Sigmoid colon (tissue), 7 donors: ENCODE results near the gene RPS6KL1. TPM values are rescaled to one million over a fixed set of nuclear protein-coding genes. Genes with fewer than 3 reads are reported as not detected.

ENCODE experiments used
- DNase-seq: peaks from one replicate; pipeline ENCODE4 v3.0.0-alpha.2; 2019
- H3K27ac ChIP-seq, 4 donors: fragments of 200-600 bp; sonication (generic); one replicate each; pipeline ENCODE4 v1.5.1; 2016 to 2019; ENCODE audit warnings: mild to moderate bottlenecking in 1 of 4
- H3K27me3 ChIP-seq, 3 donors: fragments of 200-600 bp; sonication (generic); one replicate each; pipeline ENCODE4 v1.5.1; 2019; ENCODE audit warnings: mild to moderate bottlenecking in 1 of 3
- H3K36me3 ChIP-seq, 4 donors: fragments of 200-600 bp; sonication (generic); one replicate each; pipeline ENCODE4 v1.5.1; 2016 to 2019
- H3K4me1 ChIP-seq, 4 donors: fragments of 200-600 bp; sonication (generic); one replicate each; pipeline ENCODE4 v1.5.1; 2017 to 2019
- H3K4me3 ChIP-seq, 4 donors: fragments of 200-600 bp; sonication (generic); one replicate each; pipeline ENCODE4 v1.5.1; 2017 to 2019; ENCODE audit warnings: mild to moderate bottlenecking in 2 of 4, moderate library complexity in 1 of 4
- H3K9me3 ChIP-seq, 4 donors: fragments of 200-600 bp in 3 of 4; sonication (generic) in 3 of 4; one replicate each; pipeline versions ENCODE4 v1.5.1 to v1.6.1; 2013 to 2019
- EP300 ChIP-seq, 4 donors: sonication (generic); formaldehyde crosslinking; IDR thresholded peaks; one replicate each; pipeline ENCODE4 v1.6.1; 2017; ENCODE audit warnings: antibody characterized with exemption in 4 of 4
- POLR2A ChIP-seq, 2 donors: fragments of 450-650 bp; IDR thresholded peaks; one replicate each; pipeline ENCODE4 v1.6.1; 2016; ENCODE audit warnings: antibody characterized with exemption in 2 of 2, mild to moderate bottlenecking in 2 of 2, moderate library complexity in 2 of 2
- POLR2AphosphoS5 ChIP-seq, 4 donors: sonication (generic); formaldehyde crosslinking; IDR thresholded peaks; one replicate each; pipeline ENCODE4 v1.6.1; 2017; ENCODE audit warnings: antibody characterized with exemption in 4 of 4
- WGBS, 2 donors: extraction: QIAGEN DNeasy Blood & Tissue Kit; methylation state at CpG; one replicate each; pipeline ENCODE4 v1.1.7; 2013; 5-methylcytosine and 5-hydroxymethylcytosine counted together
- intact Hi-C: fragments of 100-400 bp; cut with DNase I; formaldehyde crosslinking; loops from one replicate; pipeline ENCODE4 v1.15.1; 2023
- polyA plus RNA-seq, 3 donors: library from polyadenylated mRNA; stranded (reverse); fragments of 200-250 nt; gene quantifications; one replicate each; pipeline ENCODE4 v1.2.3, GENCODE V29; 2013
- total RNA-seq, 4 donors: library from RNA; depleted of rRNA; stranded (reverse); fragments of >200 nt; gene quantifications; one replicate each; pipeline ENCODE4 v1.1.0, GENCODE V29; 2016
- TF ChIP-seq, protein P1 (sequence below), 4 experiments: fragments of 450-650 bp in 3 of 4; fragments of 200-600 bp in 1 of 4; IDR thresholded peaks; one replicate each; pipeline ENCODE4 v1.5.1; 2016 to 2019; ENCODE audit warnings: antibody characterized with exemption in 4 of 4, mild to moderate bottlenecking in 3 of 4, moderate library complexity in 2 of 4
- donor health status: healthy with polysubstance abuse.
- donor health status: Bipolar disorder and iron deficiency.
- donor health status: healthy.

Gene RPS6KL1
- total and polyA plus RNA-seq, 7 donors, result 1.8 to 11.1 (median 4.6) TPM

DNA sequence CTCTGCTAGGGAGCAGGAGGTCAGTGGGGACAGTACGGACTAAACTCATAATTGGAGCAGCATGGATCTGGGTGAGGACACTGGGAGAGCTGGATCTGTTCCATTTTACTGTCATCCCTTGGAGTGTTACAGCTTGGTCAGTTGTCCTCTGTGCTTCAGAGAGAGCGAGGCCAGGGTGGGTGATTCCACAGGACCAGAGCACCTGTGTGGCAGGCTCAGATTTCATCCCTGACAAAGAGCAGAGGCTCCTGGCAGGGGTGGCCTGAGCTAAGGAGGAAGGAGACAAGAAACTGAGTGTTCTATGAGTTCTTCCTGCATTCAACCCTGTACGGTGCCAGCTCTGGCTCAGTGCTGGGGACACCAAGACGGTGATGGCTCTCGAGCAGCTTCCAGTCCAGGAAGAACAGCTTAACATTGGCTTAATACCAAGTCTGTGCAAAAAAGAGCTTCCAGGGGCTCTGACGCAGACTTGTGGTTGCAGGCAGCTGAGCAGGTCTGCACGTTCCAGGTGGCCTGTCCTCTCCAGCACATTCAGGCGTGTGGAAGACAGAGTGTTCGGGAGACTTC lies 40.7 kb upstream of the RPS6KL1 start:
- Histone ChIP-seq H3K36me3 (no peaks in the 10 kb centered on the region), H3K27ac (no peak overlapping the region), H3K9me3 (no peaks in the 10 kb centered on the region), H3K4me1 (peaks cover 0 to 1% (median 0%) of the 10 kb centered on the region in 4 donors), H3K27me3 (no peaks in the 10 kb centered on the region), H3K4me3 (no peak overlapping the region)
- WGBS, 2 donors, result 63 to 73% methylated on average over 9 of the region's 9 CpGs
- TF ChIP-seq, protein P1, sequence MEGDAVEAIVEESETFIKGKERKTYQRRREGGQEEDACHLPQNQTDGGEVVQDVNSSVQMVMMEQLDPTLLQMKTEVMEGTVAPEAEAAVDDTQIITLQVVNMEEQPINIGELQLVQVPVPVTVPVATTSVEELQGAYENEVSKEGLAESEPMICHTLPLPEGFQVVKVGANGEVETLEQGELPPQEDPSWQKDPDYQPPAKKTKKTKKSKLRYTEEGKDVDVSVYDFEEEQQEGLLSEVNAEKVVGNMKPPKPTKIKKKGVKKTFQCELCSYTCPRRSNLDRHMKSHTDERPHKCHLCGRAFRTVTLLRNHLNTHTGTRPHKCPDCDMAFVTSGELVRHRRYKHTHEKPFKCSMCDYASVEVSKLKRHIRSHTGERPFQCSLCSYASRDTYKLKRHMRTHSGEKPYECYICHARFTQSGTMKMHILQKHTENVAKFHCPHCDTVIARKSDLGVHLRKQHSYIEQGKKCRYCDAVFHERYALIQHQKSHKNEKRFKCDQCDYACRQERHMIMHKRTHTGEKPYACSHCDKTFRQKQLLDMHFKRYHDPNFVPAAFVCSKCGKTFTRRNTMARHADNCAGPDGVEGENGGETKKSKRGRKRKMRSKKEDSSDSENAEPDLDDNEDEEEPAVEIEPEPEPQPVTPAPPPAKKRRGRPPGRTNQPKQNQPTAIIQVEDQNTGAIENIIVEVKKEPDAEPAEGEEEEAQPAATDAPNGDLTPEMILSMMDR (IDR thresholded peaks at IDR 0.05), result no peak
- TF ChIP-seq EP300 (IDR thresholded peaks at IDR 0.05) (no peak), POLR2AphosphoS5 (IDR thresholded peaks at IDR 0.05) (no peak), POLR2A (IDR thresholded peaks at IDR 0.05) (no peak)
- DNase-seq, result peak; percentile 58
- intact Hi-C loops, result no loop called here

DNA sequence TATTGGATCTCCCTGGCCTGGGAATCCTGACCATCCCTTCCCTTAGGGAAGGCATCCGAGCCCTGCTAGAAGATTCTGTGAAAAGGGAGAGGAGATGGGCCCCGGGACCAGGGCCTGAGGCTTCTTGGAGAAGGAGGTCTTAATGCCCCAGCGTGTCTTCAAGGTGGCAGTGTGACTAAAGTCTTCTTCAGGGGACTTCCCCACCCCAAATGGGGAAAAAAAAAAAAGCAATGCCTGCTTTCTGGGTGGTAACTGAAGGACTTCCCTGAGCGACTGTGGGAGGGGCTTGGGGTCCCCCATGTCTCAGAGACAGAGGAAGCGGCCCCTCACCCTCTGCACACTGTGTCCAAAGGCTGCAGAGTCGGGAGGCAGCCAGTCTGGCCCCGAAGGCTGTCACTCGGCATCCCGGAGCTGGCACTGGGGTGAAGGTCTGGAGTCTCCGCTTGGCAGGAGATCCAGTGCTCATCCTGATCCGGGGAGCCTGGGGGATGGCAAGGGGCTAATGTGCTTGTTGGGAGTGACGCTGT lies 40.2 kb upstream of the RPS6KL1 start:
- TF ChIP-seq, protein P1 (IDR thresholded peaks at IDR 0.05), result no peak
- TF ChIP-seq POLR2AphosphoS5 (IDR thresholded peaks at IDR 0.05) (no peak), POLR2A (IDR thresholded peaks at IDR 0.05) (no peak), EP300 (IDR thresholded peaks at IDR 0.05) (no peak)
- WGBS, 2 donors, result 75 to 81% methylated on average over 12 of the region's 12 CpGs

DNA sequence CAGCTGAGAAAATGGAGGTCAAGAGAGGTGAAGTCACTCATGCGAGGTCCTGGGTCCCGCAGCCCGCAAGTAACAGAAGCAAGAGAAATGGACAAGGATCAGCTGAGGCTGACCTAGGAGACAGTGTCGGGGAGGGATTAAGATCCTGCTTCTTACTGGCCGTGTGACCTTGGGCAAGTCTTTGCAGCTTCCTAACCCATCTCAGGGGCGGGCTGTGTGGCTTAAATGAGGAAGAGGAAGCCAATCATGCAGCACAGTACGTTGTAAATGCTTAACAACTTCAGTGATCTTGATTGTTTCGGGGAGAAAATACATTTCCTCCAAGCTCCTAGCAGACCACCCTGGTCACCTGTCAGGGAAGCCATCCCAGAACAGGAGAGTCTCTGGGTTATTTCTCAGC lies 39.4 kb upstream of the RPS6KL1 start:
- 66 to 71% methylated on average over 8 of the region's 8 CpGs for WGBS, 2 donors
- TF ChIP-seq, protein P1 (IDR thresholded peaks at IDR 0.05), result no peak
- TF ChIP-seq POLR2AphosphoS5 (IDR thresholded peaks at IDR 0.05) (no peak), EP300 (IDR thresholded peaks at IDR 0.05) (no peak), POLR2A (IDR thresholded peaks at IDR 0.05) (no peak)
- Histone ChIP-seq H3K4me1 (no peaks in the 10 kb centered on the region), H3K27me3 (no peaks in the 10 kb centered on the region), H3K9me3 (no peaks in the 10 kb centered on the region), H3K36me3 (no peaks in the 10 kb centered on the region), H3K4me3 (no peak overlapping the region), H3K27ac (no peak overlapping the region)
- intact Hi-C loops, result no loop called here
- no peak for DNase-seq

More for the DNA sequence above, 40.2 kb upstream of the RPS6KL1 start:
- H3K27me3 ChIP-seq, result no peaks in the 10 kb centered on the region
- no peaks in the 10 kb centered on the region for H3K9me3 ChIP-seq
- no peak for DNase-seq
- H3K36me3 ChIP-seq, result no peaks in the 10 kb centered on the region
- H3K4me1 ChIP-seq, result no peaks in the 10 kb centered on the region
- no peak overlapping the region for H3K27ac ChIP-seq
- intact Hi-C loops, result no loop called here
- no peak overlapping the region for H3K4me3 ChIP-seq

DNA sequence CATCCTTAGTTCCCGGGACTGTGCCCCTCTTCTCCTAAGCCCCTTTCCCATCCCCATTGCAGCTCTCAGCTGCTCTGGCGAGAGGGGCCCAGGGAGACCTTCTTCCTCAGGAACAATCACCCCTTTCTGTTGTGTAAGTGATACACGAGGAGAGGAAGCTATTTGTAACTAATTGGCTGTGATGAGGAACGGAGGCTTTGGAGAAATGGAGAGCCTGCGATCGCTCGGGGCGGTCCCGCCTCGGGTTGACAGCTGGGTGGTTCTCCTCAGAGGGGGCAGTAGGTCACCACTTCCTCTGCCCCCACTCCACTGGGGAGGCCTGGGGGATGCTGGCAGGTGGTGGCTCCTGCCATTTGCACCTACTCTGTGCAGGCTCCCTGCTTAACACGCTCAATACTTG lies 39.0 kb upstream of the RPS6KL1 start:
- H3K27ac ChIP-seq, result no peak overlapping the region
- WGBS, 2 donors, result 60 to 84% methylated on average over 11 of the region's 11 CpGs
- no peaks in the 10 kb centered on the region for H3K27me3 ChIP-seq
- no peak for TF ChIP-seq POLR2A (IDR thresholded peaks at IDR 0.05)
- no peak for DNase-seq
- H3K36me3 ChIP-seq, result no peaks in the 10 kb centered on the region
- intact Hi-C loops, result no loop called here
- no peaks in the 10 kb centered on the region for H3K9me3 ChIP-seq
- no peak overlapping the region for H3K4me3 ChIP-seq
- H3K4me1 ChIP-seq, result no peaks in the 10 kb centered on the region

DNA sequence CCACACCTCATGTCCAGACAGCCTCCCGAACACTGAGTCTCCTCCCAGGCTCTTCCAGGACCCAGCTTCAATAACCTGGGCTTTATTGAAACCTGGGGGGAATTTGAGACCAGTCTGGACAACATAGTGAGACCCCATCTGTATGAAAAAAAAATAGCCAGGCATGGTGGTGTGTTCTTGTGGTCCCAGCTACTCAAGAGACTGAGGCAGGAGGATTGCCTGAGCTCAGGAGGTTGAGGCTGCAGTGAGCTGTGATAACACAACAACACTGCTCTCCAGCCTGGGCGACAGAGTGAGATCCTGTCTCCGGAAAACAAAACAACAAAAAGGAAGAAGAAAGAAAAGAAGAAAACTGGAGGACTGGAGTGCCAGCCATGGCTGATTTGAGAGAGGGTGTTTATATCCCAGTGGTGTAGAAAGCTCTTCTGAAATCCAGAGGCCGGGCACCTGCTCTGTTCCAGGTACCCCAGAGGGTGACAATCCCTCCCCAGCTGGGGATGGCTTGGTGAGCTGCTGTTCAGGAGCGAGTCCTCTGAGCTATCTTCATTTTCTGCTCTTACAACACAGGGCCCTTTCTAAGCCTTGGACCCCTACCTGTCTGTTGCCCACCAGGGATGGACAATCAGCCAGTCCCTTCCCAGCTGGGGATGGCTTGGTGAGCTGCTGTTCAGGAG lies 38.3 kb upstream of the RPS6KL1 start:
- H3K27ac ChIP-seq, result no peak overlapping the region
- WGBS, 2 donors, result 75 to 84% methylated on average over 5 of the region's 5 CpGs
- no peaks in the 10 kb centered on the region for H3K4me1 ChIP-seq
- no peak for DNase-seq
- TF ChIP-seq POLR2AphosphoS5 (IDR thresholded peaks at IDR 0.05) (no peak), EP300 (IDR thresholded peaks at IDR 0.05) (no peak), POLR2A (IDR thresholded peaks at IDR 0.05) (no peak)
- TF ChIP-seq, protein P1 (IDR thresholded peaks at IDR 0.05), result no peak
- no peaks in the 10 kb centered on the region for H3K36me3 ChIP-seq
- intact Hi-C loops, result no loop called here
- H3K4me3 ChIP-seq, result no peak overlapping the region
- no peaks in the 10 kb centered on the region for H3K27me3 ChIP-seq
- no peaks in the 10 kb centered on the region for H3K9me3 ChIP-seq
